Activated CD4-positive, alpha-beta memory T cell treated with anti-CD3 and anti-CD28 coated beads, Interleukin-2, amount 10 ng/mL, durations not matched to agents 7 days and 5 days (primary cell): ENCODE data around the gene PHYH. TPM values are rescaled to one million over a fixed set of nuclear protein-coding genes. Genes with fewer than 3 reads are reported as not detected.
"Not testable (repeated sequence)": the region's sequence is repeated elsewhere in the genome, so short reads cannot be mapped to it uniquely, and the experiment has no call there.

Experiments
- CTCF ChIA-PET: fragments of 350-600 bp; sonication (Branson Sonifier 250); formaldehyde crosslinking; loops from one replicate; lab custom pipeline; 2021; ENCODE audit warnings: antibody characterized with exemption, inconsistent platforms; lab: Charles Lee
- POLR2A ChIA-PET: fragments of 350-600 bp; sonication (Branson Sonifier 250); formaldehyde crosslinking; loops from one replicate; lab custom pipeline; 2021; ENCODE audit warnings: antibody characterized with exemption; lab: Charles Lee
- DNase-seq: peaks from one replicate; pipeline ENCODE4 v3.0.0-alpha.2; 2020
- H3K27ac Mint-ChIP-seq: one replicate; pipeline ENCODE4 v1.8.0; 2021; ENCODE audit warnings: mild to moderate bottlenecking, mixed read lengths
- H3K27me3 Mint-ChIP-seq: one replicate; pipeline ENCODE4 v1.8.0; 2021; ENCODE audit warnings: mixed read lengths
- H3K36me3 Mint-ChIP-seq: one replicate; pipeline ENCODE4 v1.8.0; 2021; ENCODE audit warnings: low read depth, mixed read lengths
- H3K4me1 Mint-ChIP-seq: one replicate; pipeline ENCODE4 v1.8.0; 2021; ENCODE audit warnings: mixed read lengths
- H3K4me3 Mint-ChIP-seq: one replicate; pipeline ENCODE4 v1.8.0; 2021; ENCODE audit warnings: mild to moderate bottlenecking, mixed read lengths
- H3K9me3 Mint-ChIP-seq: one replicate; pipeline ENCODE4 v1.8.0; 2021; ENCODE audit warnings: mixed read lengths
- total RNA-seq, 2 experiments: library from RNA; stranded (reverse); gene quantifications; one replicate each; pipeline ENCODE4 v1.2.3, GENCODE V29; 2021

PHYH gene
- total RNA-seq, 2 experiments from 2014 or later, result 10.9 to 11.2 TPM

DNA sequence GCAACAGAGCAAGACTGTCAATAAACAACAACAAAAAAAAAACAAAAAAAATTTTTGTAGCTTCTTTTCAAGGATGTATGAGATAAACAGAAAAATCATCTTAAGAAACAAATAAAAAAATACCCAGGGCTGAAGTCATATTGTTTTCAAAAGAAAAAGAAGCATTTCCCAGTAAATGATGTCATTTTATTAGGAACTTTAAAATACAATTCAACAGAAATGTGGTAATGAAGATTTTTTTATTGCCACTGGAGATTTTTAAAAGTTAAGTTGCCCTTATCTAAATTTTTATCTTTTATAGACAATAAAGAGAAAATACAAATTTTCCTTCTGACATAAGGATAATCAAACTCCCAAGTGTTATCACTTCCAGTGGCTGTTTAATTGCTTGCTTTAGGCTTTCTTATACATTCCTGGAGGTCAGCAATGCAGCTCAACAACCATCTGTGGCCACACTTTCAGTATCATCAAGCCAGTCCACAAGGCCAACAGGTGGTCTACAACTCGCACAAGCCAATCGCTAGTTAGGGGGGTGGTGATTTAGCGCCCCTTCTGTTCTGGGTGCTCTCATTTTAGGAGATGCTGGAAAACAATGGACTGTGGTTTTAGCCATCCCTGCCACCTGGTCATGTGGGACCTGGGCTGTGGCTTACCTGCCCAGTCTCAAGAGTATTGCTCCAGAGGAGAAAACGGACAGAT, 37.4 kb upstream of the PHYH start:
- no peaks in the 10 kb centered on the region for H3K27me3 Mint-ChIP-seq
- H3K9me3 Mint-ChIP-seq, result no peaks in the 10 kb centered on the region
- DNase-seq, result no peak
- no peak overlapping the region for H3K4me3 Mint-ChIP-seq
- H3K36me3 Mint-ChIP-seq, result peaks cover 51% of the 10 kb centered on the region
- peaks cover 32% of the 10 kb centered on the region for H3K4me1 Mint-ChIP-seq
- ChIA-PET POLR2A (interaction anchor here (1.8 kb wide), 1 partner anchor 12 kb away, joined by 5 read pairs; no protein-coding TSS in a partner anchor), CTCF (interaction anchor here (1.0 to 1.7 kb wide), 3 partner anchors 14 to 131 kb away, joined by 3 to 6 read pairs (median 6); no protein-coding TSS in a partner anchor)
- no peak overlapping the region for H3K27ac Mint-ChIP-seq

DNA sequence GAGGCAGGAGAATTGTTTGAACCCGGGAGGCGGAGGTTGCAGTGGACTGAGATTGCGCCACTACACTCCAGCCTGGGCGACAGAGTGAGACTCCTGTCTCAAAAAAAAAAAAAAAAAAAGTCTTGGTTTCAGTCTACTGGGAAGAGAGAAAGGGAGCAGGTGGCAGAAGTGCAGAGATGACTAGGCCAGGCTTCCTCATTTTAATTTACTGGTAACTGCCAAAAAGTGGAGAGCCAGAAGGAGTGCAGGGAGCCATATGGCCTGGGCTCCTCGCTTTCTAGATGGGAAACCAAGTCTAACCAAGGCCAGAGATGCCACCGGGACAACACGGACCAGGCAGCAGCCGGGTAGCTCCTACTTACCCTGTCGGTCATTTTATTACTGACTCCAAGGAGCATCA, 36.0 kb upstream of the PHYH start:
- CTCF ChIA-PET, result interaction anchor here (1.7 kb wide), 1 partner anchor 16 kb away, joined by 6 read pairs; no protein-coding TSS in a partner anchor

DNA sequence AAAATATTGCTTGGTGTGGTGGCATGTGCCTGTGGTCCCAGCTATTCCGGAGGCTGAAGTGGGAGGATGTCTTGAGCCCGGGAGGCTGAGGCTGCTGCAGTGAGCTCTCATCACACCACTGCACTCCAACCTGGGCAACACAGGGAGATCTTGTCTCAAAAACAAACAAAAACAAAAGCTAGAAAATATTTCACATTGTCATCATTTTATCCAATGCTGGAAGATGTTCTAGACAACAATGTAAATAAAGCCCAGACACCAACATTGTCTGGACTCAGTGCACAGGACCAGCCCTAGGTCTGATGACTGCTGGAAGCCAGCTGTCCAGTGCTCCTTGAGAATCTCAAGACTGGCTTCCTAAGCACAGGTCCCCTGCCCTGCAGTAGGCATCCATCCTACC, 34.7 kb upstream of the PHYH start:
- no peak for DNase-seq
- no peaks in the 10 kb centered on the region for H3K9me3 Mint-ChIP-seq
- no peaks in the 10 kb centered on the region for H3K27me3 Mint-ChIP-seq
- peaks cover 67% of the 10 kb centered on the region for H3K36me3 Mint-ChIP-seq
- POLR2A ChIA-PET, result no interaction called here
- H3K4me3 Mint-ChIP-seq, result no peak overlapping the region
- CTCF ChIA-PET, result no interaction called here
- H3K4me1 Mint-ChIP-seq, result peaks cover 20% of the 10 kb centered on the region
- no peak overlapping the region for H3K27ac Mint-ChIP-seq

More for the DNA sequence above, 36.0 kb upstream of the PHYH start:
- DNase-seq, result no peak
- Mint-ChIP-seq H3K4me1 (peaks cover 29% of the 10 kb centered on the region), H3K27ac (no peak overlapping the region), H3K36me3 (peaks cover 62% of the 10 kb centered on the region), H3K4me3 (no peak overlapping the region), H3K27me3 (no peaks in the 10 kb centered on the region), H3K9me3 (no peaks in the 10 kb centered on the region)
- POLR2A ChIA-PET, result interaction anchor here (0.7 to 1.8 kb wide), 2 partner anchors 14 to 33 kb away, joined by 3 to 5 read pairs; no protein-coding TSS in a partner anchor

DNA sequence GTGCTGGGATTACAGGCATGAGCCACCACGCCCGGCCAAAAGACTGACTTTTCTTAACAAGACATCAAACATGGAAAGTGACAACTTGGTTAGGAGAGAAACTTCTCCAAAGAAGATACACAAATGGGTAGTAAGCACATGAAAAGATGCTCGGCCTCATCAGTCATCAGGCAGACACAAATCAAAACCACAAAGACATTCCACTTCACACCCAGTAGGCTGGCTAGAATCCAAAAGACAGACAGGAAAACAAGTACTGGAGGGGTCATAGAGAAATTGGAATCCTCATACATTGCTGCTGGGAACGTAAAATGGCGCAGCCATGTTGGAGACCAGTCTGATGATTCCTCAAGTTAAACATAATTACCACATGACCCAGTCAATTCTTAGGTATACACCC, 31.8 kb upstream of the PHYH start:
- DNase-seq, result no peak
- Mint-ChIP-seq H3K27ac (no peak overlapping the region), H3K36me3 (peaks cover 76% of the 10 kb centered on the region), H3K27me3 (no peaks in the 10 kb centered on the region), H3K4me3 (no peak overlapping the region), H3K4me1 (peaks cover 4% of the 10 kb centered on the region), H3K9me3 (no peaks in the 10 kb centered on the region)
- ChIA-PET POLR2A (interaction anchor here (1.5 kb wide), 1 partner anchor 29 kb away, joined by 4 read pairs; no protein-coding TSS in a partner anchor), CTCF (no interaction called here)

DNA sequence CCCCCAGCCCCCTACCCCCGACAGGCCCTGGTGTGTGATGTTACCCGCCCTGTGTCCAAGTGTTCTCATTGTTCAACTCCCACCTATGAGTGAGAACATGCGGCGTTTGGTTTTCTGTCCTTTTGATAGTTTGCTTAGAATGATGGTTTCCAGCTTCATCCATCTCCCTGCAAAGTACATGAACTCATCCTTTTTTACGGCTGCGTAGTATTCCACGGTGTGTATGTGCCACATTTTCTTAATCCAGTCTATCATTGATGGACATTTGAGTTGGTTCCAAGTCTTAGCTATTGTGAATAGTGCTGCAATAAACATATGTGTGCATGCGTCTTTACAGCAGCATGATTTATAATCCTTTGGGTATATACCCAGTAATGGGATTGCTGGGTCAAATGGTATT, 31.1 kb upstream of the PHYH start:
- H3K4me3 Mint-ChIP-seq, H3K27me3 Mint-ChIP-seq, H3K4me1 Mint-ChIP-seq, CTCF ChIA-PET, H3K9me3 Mint-ChIP-seq, H3K27ac Mint-ChIP-seq, DNase-seq: not testable (repeated sequence)
- POLR2A ChIA-PET, result interaction anchor here (1.5 kb wide), 1 partner anchor 29 kb away, joined by 4 read pairs; no protein-coding TSS in a partner anchor
- peaks cover 77% of the 10 kb centered on the region for H3K36me3 Mint-ChIP-seq

DNA sequence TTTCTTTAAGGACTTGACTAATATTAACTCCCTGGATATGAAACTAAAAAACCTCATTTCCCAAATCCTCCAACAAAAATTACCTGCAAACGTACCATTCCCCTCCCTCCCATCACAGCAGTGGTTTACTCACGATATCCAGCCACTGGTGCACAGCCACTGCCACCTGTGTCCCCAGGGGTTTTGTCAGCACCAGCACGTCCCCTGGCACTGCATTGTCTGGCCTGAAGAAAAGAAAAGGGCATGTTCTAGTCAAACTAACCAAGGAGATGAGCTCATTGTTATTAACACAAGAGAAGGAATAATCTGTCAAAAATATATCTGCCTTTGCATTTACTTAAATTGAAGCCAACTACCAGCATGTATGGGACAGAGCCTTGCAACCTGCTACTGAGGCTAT, 29.7 kb upstream of the PHYH start:
- Mint-ChIP-seq H3K27ac (no peak overlapping the region), H3K4me1 (no peaks in the 10 kb centered on the region), H3K4me3 (no peak overlapping the region), H3K36me3 (peaks cover 80% of the 10 kb centered on the region), H3K9me3 (no peaks in the 10 kb centered on the region), H3K27me3 (no peaks in the 10 kb centered on the region)
- ChIA-PET POLR2A (interaction anchor here (1.3 to 1.6 kb wide), 2 partner anchors 19 to 27 kb away, joined by 3 read pairs; no protein-coding TSS in a partner anchor), CTCF (interaction anchor here (0.6 kb wide), 1 partner anchor 27 kb away, joined by 3 read pairs; no protein-coding TSS in a partner anchor)
- DNase-seq, result no peak

DNA sequence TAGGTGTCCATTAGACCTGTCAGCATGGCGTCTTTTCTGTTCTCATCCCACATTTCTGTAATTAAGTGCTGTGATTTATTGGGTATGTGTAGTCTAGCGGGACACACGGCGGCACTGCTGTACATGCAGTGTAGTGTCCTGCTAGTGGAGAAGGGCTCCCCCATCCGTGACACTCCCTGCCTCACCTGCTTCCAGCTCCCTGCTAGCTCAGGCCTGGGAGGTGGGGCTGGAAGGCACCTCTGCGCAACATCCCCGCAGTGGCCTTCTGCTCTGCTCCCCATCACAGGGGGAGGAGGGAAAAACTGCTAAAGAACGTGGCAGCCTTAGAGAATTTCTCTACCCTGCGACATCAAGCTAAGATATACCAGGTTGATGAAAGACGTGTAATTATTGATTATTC, 28.7 kb upstream of the PHYH start:
- no peak for DNase-seq
- H3K4me1 Mint-ChIP-seq, result no peaks in the 10 kb centered on the region
- no peak overlapping the region for H3K27ac Mint-ChIP-seq
- no peaks in the 10 kb centered on the region for H3K9me3 Mint-ChIP-seq
- ChIA-PET POLR2A (interaction anchor here (1.3 to 1.6 kb wide), 2 partner anchors 20 to 26 kb away, joined by 3 read pairs; no protein-coding TSS in a partner anchor), CTCF (interaction anchor here (1.3 kb wide), 1 partner anchor 26 kb away, joined by 7 read pairs; no protein-coding TSS in a partner anchor)
- no peaks in the 10 kb centered on the region for H3K27me3 Mint-ChIP-seq
- H3K36me3 Mint-ChIP-seq, result peaks cover 79% of the 10 kb centered on the region
- no peak overlapping the region for H3K4me3 Mint-ChIP-seq

DNA sequence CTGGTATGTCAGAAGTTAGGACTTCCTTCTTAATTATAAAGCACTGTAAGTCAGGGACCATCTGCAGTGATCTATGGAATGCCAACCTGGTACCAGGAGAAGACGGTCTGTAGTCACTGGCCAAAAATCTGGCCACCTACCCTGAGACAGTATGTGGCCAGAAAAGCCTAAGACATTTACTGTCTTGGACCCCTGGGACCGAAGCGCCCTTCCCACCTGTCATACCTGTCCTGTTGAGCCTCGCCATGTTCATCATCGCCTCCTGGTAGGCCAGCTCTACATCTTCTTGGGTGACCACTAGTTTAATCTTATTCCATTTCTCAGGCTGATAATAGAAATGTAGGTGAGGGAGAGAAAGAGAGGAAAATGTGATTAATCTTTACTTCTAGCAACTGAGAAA, 28.3 kb upstream of the PHYH start:
- no peaks in the 10 kb centered on the region for H3K27me3 Mint-ChIP-seq
- POLR2A ChIA-PET, result interaction anchor here (0.6 to 1.6 kb wide), 2 partner anchors 26 to 1225 kb away, joined by 3 to 5 read pairs; no protein-coding TSS in a partner anchor
- CTCF ChIA-PET, result interaction anchor here (1.3 kb wide), 1 partner anchor 26 kb away, joined by 7 read pairs; no protein-coding TSS in a partner anchor
- H3K9me3 Mint-ChIP-seq, result no peaks in the 10 kb centered on the region
- no peak overlapping the region for H3K4me3 Mint-ChIP-seq
- DNase-seq, result no peak
- no peak overlapping the region for H3K27ac Mint-ChIP-seq
- H3K4me1 Mint-ChIP-seq, result no peaks in the 10 kb centered on the region
- peaks cover 75% of the 10 kb centered on the region for H3K36me3 Mint-ChIP-seq

DNA sequence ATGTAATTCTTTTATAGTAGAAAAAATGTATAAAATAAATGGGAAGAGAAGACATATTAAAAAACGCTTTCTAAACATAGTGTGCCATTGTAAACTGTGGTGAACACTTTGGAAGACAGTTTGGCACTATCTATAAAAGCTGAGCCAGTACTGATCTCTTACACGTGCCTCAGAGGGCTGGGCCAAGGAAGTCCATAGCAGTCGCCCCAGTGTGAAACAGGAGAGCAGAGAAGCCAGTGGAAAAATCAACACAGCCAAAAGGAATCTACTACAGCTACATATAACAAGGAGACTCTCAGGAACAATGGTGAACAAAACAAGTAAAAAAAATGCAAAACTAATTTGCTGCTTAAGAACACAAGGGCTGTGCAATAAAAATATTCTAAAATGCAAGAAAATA, 27.7 kb upstream of the PHYH start:
- ChIA-PET POLR2A (interaction anchor here (0.6 kb wide), 1 partner anchor 1226 kb away, joined by 5 read pairs; no protein-coding TSS in a partner anchor), CTCF (interaction anchor here (1.3 kb wide), 1 partner anchor 25 kb away, joined by 7 read pairs; no protein-coding TSS in a partner anchor)
- Mint-ChIP-seq H3K4me3 (no peak overlapping the region), H3K4me1 (no peaks in the 10 kb centered on the region), H3K27ac (peak overlapping the region; percentile 23), H3K27me3 (no peaks in the 10 kb centered on the region), H3K36me3 (peaks cover 78% of the 10 kb centered on the region), H3K9me3 (no peaks in the 10 kb centered on the region)
- no peak for DNase-seq

DNA sequence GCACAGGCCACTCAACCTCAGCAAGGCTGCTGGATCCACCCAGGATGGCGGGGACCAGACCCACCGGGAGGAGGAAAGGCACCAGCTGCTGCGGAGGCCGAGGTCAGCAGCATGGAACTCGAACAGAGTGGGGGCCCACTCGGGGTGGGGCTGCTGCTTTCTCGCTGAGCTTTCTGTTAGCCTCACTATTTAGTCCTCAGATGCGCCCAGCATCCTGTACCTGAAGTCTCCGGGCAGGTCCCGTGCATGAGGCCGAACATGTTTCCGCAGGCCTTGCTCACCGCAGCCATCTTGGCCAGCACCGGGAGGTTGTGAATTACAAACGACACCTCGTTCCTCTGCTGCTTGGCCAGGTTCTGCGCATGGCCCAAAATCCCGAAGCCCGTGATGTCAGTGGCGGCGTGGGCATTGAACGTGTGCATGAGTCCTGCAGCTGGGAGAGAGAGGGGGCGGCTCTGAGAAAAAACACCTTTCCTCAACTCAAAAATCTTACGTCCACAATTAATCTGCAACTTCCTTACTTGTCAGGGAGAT, 22.8 kb upstream of the PHYH start:
- H3K4me1 Mint-ChIP-seq, result no peaks in the 10 kb centered on the region
- CTCF ChIA-PET, result interaction anchor here (0.7 kb wide), 1 partner anchor 164 kb away, joined by 3 read pairs; no protein-coding TSS in a partner anchor
- H3K36me3 Mint-ChIP-seq, result peaks cover 52% of the 10 kb centered on the region
- POLR2A ChIA-PET, result no interaction called here
- no peaks in the 10 kb centered on the region for H3K9me3 Mint-ChIP-seq
- no peaks in the 10 kb centered on the region for H3K27me3 Mint-ChIP-seq
- DNase-seq, result no peak
- H3K27ac Mint-ChIP-seq, result no peak overlapping the region
- H3K4me3 Mint-ChIP-seq, result no peak overlapping the region

DNA sequence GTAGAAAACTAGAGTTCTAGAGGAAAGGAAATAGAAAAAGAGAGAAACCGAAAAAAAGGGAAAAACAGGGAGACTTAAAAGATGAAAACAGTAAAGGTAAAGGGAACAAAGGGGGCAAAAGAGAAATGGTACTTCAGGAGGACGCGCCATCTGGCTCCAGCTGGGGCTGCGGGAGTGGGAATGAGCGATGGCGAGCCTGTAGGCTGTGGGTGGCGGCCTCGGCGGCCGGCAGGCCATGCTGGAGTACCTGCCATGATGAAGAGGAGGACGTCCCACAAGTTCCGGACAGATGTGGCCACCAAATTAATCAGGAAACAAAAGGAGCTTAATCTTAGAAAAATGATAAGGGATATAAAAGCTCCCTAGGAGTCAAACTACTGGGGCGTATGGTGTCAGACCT, 21.7 kb upstream of the PHYH start:
- ChIA-PET POLR2A (interaction anchor here (1.3 kb wide), 1 partner anchor 19 kb away, joined by 4 read pairs; no protein-coding TSS in a partner anchor), CTCF (no interaction called here)
- Mint-ChIP-seq H3K4me3 (no peak overlapping the region), H3K9me3 (no peaks in the 10 kb centered on the region), H3K27me3 (no peaks in the 10 kb centered on the region), H3K4me1 (no peaks in the 10 kb centered on the region), H3K36me3 (peaks cover 46% of the 10 kb centered on the region), H3K27ac (no peak overlapping the region)
- no peak for DNase-seq

DNA sequence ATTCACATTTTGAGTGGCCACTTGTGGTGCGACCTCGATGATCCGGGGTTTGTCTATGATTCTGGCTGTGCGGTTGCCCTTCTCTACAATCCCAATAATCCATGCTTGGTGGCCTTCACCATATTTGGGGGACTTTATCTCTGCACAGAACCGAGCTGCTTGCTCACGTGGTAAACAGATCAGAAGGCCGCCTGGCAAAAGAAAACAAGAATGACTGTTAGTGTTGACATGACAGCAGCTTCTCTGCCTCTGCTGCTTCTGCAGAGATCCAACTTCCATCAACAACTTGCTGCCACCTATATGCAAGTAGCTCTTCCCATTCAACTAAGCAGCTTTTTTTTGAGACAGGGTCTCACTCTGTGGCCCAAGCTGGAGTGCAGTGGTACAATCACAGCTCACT, 19.3 kb upstream of the PHYH start:
- ChIA-PET POLR2A (no interaction called here), CTCF (no interaction called here)
- H3K36me3 Mint-ChIP-seq, result peaks cover 27% of the 10 kb centered on the region
- H3K4me1 Mint-ChIP-seq, result no peaks in the 10 kb centered on the region
- no peak overlapping the region for H3K27ac Mint-ChIP-seq
- no peaks in the 10 kb centered on the region for H3K27me3 Mint-ChIP-seq
- no peaks in the 10 kb centered on the region for H3K9me3 Mint-ChIP-seq
- H3K4me3 Mint-ChIP-seq, result no peak overlapping the region
- no peak for DNase-seq

DNA sequence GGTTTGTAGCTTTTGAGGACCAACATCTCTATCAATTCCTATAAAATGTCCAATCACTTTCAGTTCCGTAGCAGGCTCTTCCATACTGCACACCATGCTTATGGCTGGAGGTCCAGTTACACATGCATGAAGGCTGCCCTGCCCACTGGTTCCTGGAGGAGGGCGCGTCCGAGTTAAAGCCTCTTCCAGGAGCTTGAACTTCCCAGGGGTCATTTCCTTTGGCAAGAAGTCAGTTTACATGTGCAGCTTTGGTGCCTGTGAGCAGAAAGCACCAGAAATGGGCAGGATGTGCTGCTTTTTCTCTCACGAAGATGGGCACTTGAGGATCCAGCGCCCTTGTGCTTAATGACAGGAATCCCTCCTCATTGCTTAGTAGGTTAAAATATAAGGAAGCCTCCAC, 17.6 kb upstream of the PHYH start:
- ChIA-PET POLR2A (interaction anchor here (1.2 kb wide), 1 partner anchor 15 kb away, joined by 5 read pairs; no protein-coding TSS in a partner anchor), CTCF (interaction anchor here (1.1 kb wide), 1 partner anchor 15 kb away, joined by 3 read pairs; no protein-coding TSS in a partner anchor)
- Mint-ChIP-seq H3K4me1 (no peaks in the 10 kb centered on the region), H3K4me3 (no peak overlapping the region), H3K36me3 (peaks cover 18% of the 10 kb centered on the region), H3K27me3 (no peaks in the 10 kb centered on the region), H3K9me3 (no peaks in the 10 kb centered on the region), H3K27ac (no peak overlapping the region)
- DNase-seq, result no peak
